Endothelial cell of umbilical vein (primary cell): ENCODE data around the gene CACHD1.

Experiments used
- CTCF ChIP-seq, 2 donors: IDR thresholded peaks; 1 replicate in 1 of 2; 2 replicates in 1 of 2; pipeline ENCODE4 v1.5.1; 2011; ENCODE audit warnings: low read length in 2 of 2, mild to moderate bottlenecking in 2 of 2, moderate library complexity in 2 of 2, control low read depth in 1 of 2, inconsistent platforms in 1 of 2, low read depth in 1 of 2; ENCODE audit not compliant: insufficient read depth in 1 of 2; ENCODE audit errors: extremely low read depth in 1 of 2
- JUN ChIP-seq: IDR thresholded peaks from 2 replicates; pipeline ENCODE4 v1.6.1; 2011; ENCODE audit warnings: borderline replicate concordance, low read depth; ENCODE audit not compliant: insufficient read length, insufficient read depth
- MAX ChIP-seq: IDR thresholded peaks from 2 replicates; pipeline ENCODE4 v1.6.1; 2011; ENCODE audit not compliant: insufficient read depth, insufficient read length
- POLR2A ChIP-seq: IDR thresholded peaks from 2 replicates; pipeline ENCODE4 v1.6.1; 2012; ENCODE audit warnings: low read depth, mild to moderate bottlenecking, control low read depth, low read length
- POLR2AphosphoS5 ChIP-seq: IDR thresholded peaks from 2 replicates; pipeline ENCODE4 v1.6.1; 2012; ENCODE audit warnings: low read depth, mild to moderate bottlenecking, control low read depth, low read length, moderate library complexity; ENCODE audit not compliant: insufficient read depth

GRCh38 chr1:64721135-64721534 lies 251.2 kb downstream of the CACHD1 start:
- TF ChIP-seq CTCF (IDR thresholded peaks at IDR 0.05; ENCODE audit: extremely low read depth in 1 of 2, insufficient read depth in 1 of 2, low read depth in 1 of 2, low read length in 2 of 2) (no peak), JUN (no peak), POLR2A (no peak), MAX (no peak), POLR2AphosphoS5 (no peak)
